A673 (cell line): ENCODE measurements around the gene NCOR2. TPM values are rescaled to one million over a fixed set of nuclear protein-coding genes. Genes with fewer than 3 reads are reported as not detected.

Experiments used
- BruUV-seq: library from RNA; stranded (reverse); fragments of 400-500 nt; replicated peaks from 2 replicates; lab custom pipeline; 2021; lab: Mats Ljungman, UMichigan
- CTCF ChIA-PET: fragments of 300-600 bp; sonication (Branson Sonifier 250); formaldehyde crosslinking; loops from one replicate; lab custom pipeline; 2022; ENCODE audit warnings: antibody characterized with exemption; lab: Charles Lee
- POLR2A ChIA-PET: fragments of 300-600 bp; sonication (Branson Sonifier 250); formaldehyde crosslinking; loops from one replicate; lab custom pipeline; 2022; ENCODE audit warnings: antibody characterized with exemption; ENCODE audit not compliant: low non-redundant PET; lab: Charles Lee
- DNase-seq: peaks from one replicate; pipeline ENCODE4 v3.0.0-alpha.2; 2015; ENCODE audit warnings: low spot score
- H3K27ac ChIP-seq: fragments of 200-600 bp; sonication (generic); 2 replicates; pipeline ENCODE4 v1.5.1; 2016; ENCODE audit warnings: mixed run types, low read depth, mild to moderate bottlenecking, mixed read lengths, antibody characterized with exemption, low read length; ENCODE audit not compliant: poor library complexity, severe bottlenecking
- H3K27me3 ChIP-seq: fragments of 200-600 bp; sonication (generic); replicated peaks from 2 replicates; pipeline ENCODE4 v1.6.1; 2017; ENCODE audit warnings: mixed run types, low read depth, mild to moderate bottlenecking, mixed read lengths, antibody characterized with exemption, low read length; ENCODE audit not compliant: insufficient read depth, poor library complexity
- H3K36me3 ChIP-seq: fragments of 200-600 bp; sonication (generic); 2 replicates; pipeline ENCODE4 v1.6.1; 2016; ENCODE audit warnings: mixed run types, mild to moderate bottlenecking, mixed read lengths, antibody characterized with exemption, low read length; ENCODE audit not compliant: insufficient read depth, poor library complexity, severe bottlenecking
- H3K4me1 ChIP-seq: fragments of 200-600 bp; sonication (generic); 2 replicates; pipeline ENCODE4 v1.6.1; 2017; ENCODE audit warnings: mixed run types, mild to moderate bottlenecking, mixed read lengths, antibody characterized with exemption, low read length; ENCODE audit not compliant: insufficient read depth, poor library complexity, severe bottlenecking
- H3K4me3 ChIP-seq: fragments of 200-600 bp; sonication (generic); 2 replicates; pipeline ENCODE4 v1.5.1; 2016; ENCODE audit warnings: low read depth, mixed run types, mild to moderate bottlenecking, mixed read lengths, low read length; ENCODE audit not compliant: poor library complexity, severe bottlenecking
- H3K9me3 ChIP-seq: fragments of 200-600 bp; sonication (generic); 2 replicates; pipeline ENCODE4 v1.6.1; 2016; ENCODE audit warnings: mixed run types, low read depth, mild to moderate bottlenecking, mixed read lengths, antibody characterized with exemption, low read length; ENCODE audit not compliant: poor library complexity, severe bottlenecking
- EZH2 ChIP-seq: fragments of 200-600 bp; sonication (generic); IDR thresholded peaks from 2 replicates; pipeline ENCODE4 v1.6.1; 2017; ENCODE audit warnings: borderline replicate concordance, low read depth, mild to moderate bottlenecking, mixed read lengths, antibody characterized with exemption, low read length; ENCODE audit not compliant: poor library complexity, severe bottlenecking
- intact Hi-C: fragments of 100-400 bp; cut with micrococcal nuclease; formaldehyde crosslinking; loops from one replicate; pipeline ENCODE4 v1.10.0; 2022; ENCODE audit not compliant: unreplicated experiment
- total RNA-seq: library from RNA; stranded (reverse); gene quantifications from 2 replicates; pipeline ENCODE4 v1.2.3, GENCODE V29; 2021
- TF ChIP-seq, protein P1 (sequence below): fragments of 300-800, 200-600 bp; sonication (generic); conservative IDR thresholded peaks from 2 replicates; pipeline ENCODE4 v1.5.1; 2017; ENCODE audit warnings: low read depth, mild to moderate bottlenecking, antibody characterized with exemption, low read length, moderate library complexity, mixed read lengths

The NCOR2 gene
- total RNA-seq, 1 experiment from 2014 or later, result 227 TPM

DNA sequence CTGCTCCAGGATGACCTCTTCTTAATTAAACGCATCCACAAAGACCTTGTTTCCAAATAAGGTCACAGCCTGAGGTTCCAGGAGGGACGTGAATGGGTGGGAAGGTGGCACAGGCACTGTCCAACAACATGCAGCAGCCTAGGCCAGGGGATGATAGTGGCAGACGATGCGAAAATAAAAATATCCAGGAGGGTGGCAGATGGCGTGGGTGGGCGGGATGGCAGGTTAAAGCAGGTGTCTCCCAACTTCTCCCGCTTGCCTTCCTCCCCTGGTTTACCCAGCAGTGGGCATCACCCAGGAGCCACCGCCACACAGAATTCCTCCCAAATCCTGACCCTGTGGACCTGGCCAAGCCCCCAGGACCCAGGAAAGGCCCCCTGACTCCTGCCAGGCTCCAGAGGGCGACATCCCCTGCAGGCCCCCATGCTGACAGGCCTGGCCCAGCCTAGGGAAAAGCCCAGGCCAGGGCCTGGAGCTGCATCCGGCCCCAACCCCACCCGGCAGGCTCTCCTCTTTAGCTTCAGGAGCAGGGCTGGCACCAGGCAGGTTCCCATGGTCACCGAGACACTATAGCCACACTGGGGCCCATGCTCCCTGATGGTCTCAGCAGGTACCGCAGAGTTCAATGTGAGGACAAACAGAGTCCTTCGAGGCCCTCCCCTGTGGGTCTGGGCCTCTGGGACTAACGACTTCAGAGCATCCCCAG is 9.7 kb downstream of the NCOR2 start:
- POLR2A ChIA-PET, result no interaction called here

DNA sequence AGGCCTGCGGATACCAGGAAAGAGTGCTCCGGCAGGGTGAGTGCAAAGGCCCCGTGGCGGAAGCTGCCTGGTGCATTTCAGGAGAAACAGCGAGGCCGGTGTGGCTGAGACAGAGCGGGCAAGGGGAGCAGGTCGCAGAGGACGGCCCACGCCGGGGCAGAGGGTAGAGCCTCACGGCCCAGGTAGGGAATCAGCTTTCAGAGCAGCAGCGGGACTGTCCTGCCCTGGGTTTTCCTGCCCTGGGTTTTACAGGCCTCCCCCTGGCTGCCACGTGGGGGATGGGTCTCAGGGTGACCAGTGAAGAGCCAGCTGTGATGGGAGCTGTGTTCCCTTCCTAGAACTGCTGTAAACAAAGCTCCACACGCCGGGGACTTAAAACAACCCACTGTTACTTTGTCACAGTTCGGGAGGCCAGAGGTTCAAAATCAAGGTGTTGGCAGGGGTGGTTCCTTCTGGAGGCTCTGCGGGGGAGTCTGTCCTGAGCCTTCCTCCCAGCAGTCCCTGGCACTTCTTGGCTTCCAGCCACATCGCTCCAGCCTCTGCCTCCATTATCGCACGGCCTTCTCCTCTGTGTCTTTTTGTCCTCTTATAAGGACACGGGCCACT is 10.4 kb downstream of the NCOR2 start:
- BruUV-seq, result no TSS peak
- ChIA-PET POLR2A (no interaction called here), CTCF (interaction anchor here (0.7 kb wide), 1 partner anchor 10 kb away, joined by 4 read pairs; no protein-coding TSS in a partner anchor)
- peaks cover 41% of the 10 kb centered on the region for H3K4me1 ChIP-seq
- H3K9me3 ChIP-seq, result no peaks in the 10 kb centered on the region
- no peaks in the 10 kb centered on the region for H3K36me3 ChIP-seq
- no peak overlapping the region for H3K27ac ChIP-seq
- TF ChIP-seq EZH2, result no peak
- TF ChIP-seq, protein P1, sequence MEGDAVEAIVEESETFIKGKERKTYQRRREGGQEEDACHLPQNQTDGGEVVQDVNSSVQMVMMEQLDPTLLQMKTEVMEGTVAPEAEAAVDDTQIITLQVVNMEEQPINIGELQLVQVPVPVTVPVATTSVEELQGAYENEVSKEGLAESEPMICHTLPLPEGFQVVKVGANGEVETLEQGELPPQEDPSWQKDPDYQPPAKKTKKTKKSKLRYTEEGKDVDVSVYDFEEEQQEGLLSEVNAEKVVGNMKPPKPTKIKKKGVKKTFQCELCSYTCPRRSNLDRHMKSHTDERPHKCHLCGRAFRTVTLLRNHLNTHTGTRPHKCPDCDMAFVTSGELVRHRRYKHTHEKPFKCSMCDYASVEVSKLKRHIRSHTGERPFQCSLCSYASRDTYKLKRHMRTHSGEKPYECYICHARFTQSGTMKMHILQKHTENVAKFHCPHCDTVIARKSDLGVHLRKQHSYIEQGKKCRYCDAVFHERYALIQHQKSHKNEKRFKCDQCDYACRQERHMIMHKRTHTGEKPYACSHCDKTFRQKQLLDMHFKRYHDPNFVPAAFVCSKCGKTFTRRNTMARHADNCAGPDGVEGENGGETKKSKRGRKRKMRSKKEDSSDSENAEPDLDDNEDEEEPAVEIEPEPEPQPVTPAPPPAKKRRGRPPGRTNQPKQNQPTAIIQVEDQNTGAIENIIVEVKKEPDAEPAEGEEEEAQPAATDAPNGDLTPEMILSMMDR, result no peak
- no peaks in the 10 kb centered on the region for H3K27me3 ChIP-seq
- no peak overlapping the region for H3K4me3 ChIP-seq
- DNase-seq, result no peak
- intact Hi-C loops, result no loop called here

More for the DNA sequence above, 9.7 kb downstream of the NCOR2 start:
- Histone ChIP-seq H3K4me3 (no peak overlapping the region), H3K4me1 (peaks cover 40% of the 10 kb centered on the region), H3K36me3 (no peaks in the 10 kb centered on the region), H3K27ac (no peak overlapping the region), H3K27me3 (no peaks in the 10 kb centered on the region), H3K9me3 (no peaks in the 10 kb centered on the region)
- no peak for DNase-seq
- CTCF ChIA-PET, result no interaction called here
- BruUV-seq, result no TSS peak
- intact Hi-C loops, result no loop called here
- no peak for TF ChIP-seq EZH2

DNA sequence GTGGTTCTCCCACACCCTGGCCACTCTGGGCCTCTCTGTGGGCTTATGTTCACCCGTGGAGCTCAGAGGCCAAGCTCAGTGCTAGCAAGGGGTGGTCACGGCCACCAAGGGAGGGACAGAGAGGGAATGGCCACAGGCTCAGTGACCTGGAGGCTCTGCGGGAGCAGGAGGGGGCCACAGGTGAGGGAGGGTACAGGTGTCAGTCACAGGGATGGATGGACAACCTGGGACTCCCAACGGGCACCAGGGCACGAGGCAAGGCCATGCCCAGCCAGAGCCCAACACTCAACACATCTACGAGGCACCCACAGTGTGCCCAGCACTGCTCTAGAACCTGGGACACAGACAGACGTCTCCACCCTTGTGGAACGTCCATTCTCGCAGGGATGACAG is 11.3 kb downstream of the NCOR2 start:
- no peaks in the 10 kb centered on the region for H3K27me3 ChIP-seq
- no peaks in the 10 kb centered on the region for H3K9me3 ChIP-seq
- no peak for DNase-seq
- no TSS peak for BruUV-seq
- no peaks in the 10 kb centered on the region for H3K36me3 ChIP-seq
- H3K27ac ChIP-seq, result no peak overlapping the region
- no peak for TF ChIP-seq EZH2
- TF ChIP-seq, protein P1, result no peak
- POLR2A ChIA-PET, result no interaction called here
- H3K4me1 ChIP-seq, result peaks cover 45% of the 10 kb centered on the region
- intact Hi-C loops, result no loop called here
- no peak overlapping the region for H3K4me3 ChIP-seq
- CTCF ChIA-PET, result no interaction called here
